ENCODE results near the gene CHCT1.

- no peak for TF ChIP-seq CTCF (IDR thresholded peaks at IDR 0.05)
- no peak for TF ChIP-seq POLR2AphosphoS5 (IDR thresholded peaks at IDR 0.05; ENCODE audit: low read depth, low read length)
Observed at GRCh38 chr17:60388742-60389141, 33.5 kb upstream of the CHCT1 start.

All from Panc1 (cell line).